Activated CD4-positive, alpha-beta memory T cell treated with anti-CD3 and anti-CD28 coated beads for 36 hours (primary cell): ENCODE data around the gene MAD1L1. TPM values are rescaled to one million over a fixed set of nuclear protein-coding genes. Genes with fewer than 3 reads are reported as not detected.

Source experiments
- CTCF ChIA-PET: fragments of 350-600 bp; sonication (Branson Sonifier 250); formaldehyde crosslinking; loops from one replicate; lab custom pipeline; 2021; ENCODE audit warnings: antibody characterized with exemption, inconsistent platforms; lab: Charles Lee
- POLR2A ChIA-PET: fragments of 350-600 bp; sonication (Branson Sonifier 250); formaldehyde crosslinking; loops from one replicate; lab custom pipeline; 2021; ENCODE audit warnings: antibody characterized with exemption; lab: Charles Lee
- DNase-seq: peaks from one replicate; pipeline ENCODE4 v3.0.0-alpha.2; 2020
- H3K27ac Mint-ChIP-seq: one replicate; pipeline ENCODE4 v1.8.0; 2021; ENCODE audit warnings: mixed read lengths
- H3K27me3 Mint-ChIP-seq: one replicate; pipeline ENCODE4 v1.8.0; 2021; ENCODE audit warnings: mixed read lengths
- H3K36me3 Mint-ChIP-seq: one replicate; pipeline ENCODE4 v1.8.0; 2021; ENCODE audit warnings: mixed read lengths
- H3K4me1 Mint-ChIP-seq: one replicate; pipeline ENCODE4 v1.8.0; 2021; ENCODE audit warnings: low read depth, mixed read lengths
- H3K4me3 Mint-ChIP-seq: one replicate; pipeline ENCODE4 v1.8.0; 2021; ENCODE audit warnings: mild to moderate bottlenecking, mixed read lengths
- H3K9me3 Mint-ChIP-seq: one replicate; pipeline ENCODE4 v1.8.0; 2021; ENCODE audit warnings: mixed read lengths
- intact Hi-C: fragments of 100-400 bp; cut with micrococcal nuclease; formaldehyde crosslinking; loops from one replicate; pipeline ENCODE4 v1.15.1; 2023
- total RNA-seq, 2 experiments: library from RNA; stranded (reverse); gene quantifications; one replicate each; pipeline ENCODE4 v1.2.3, GENCODE V29; 2021

The MAD1L1 gene
- total RNA-seq, 2 experiments from 2014 or later = 44.4 to 47.8 TPM

DNA sequence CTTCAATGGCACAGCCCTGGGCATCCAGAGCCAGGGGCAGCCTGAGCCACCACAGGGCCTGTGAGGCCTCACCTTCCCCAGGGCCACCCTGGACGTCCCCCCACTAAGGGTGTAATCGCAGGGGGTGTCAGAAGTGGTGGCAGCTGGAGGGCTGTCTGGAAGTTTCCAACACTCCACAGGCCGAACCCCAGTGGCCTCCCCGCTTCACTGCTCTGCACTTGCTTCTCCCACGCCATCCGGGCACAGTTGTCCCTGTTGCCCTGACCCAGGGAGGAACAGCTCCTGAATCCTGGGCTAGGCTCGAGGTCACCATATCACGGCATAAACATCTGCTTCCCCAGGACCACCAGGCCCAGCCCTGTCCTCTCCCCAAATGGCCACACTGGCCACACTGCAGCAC, 276.6 kb downstream of the MAD1L1 start:
- Mint-ChIP-seq H3K36me3 (peaks cover 26% of the 10 kb centered on the region), H3K9me3 (peaks cover 24% of the 10 kb centered on the region), H3K4me1 (peaks cover 10% of the 10 kb centered on the region), H3K27ac (no peak overlapping the region), H3K4me3 (no peak overlapping the region), H3K27me3 (no peaks in the 10 kb centered on the region)
- intact Hi-C loops = no loop called here
- CTCF ChIA-PET = no interaction called here
- no peak for DNase-seq
- POLR2A ChIA-PET = no interaction called here

DNA sequence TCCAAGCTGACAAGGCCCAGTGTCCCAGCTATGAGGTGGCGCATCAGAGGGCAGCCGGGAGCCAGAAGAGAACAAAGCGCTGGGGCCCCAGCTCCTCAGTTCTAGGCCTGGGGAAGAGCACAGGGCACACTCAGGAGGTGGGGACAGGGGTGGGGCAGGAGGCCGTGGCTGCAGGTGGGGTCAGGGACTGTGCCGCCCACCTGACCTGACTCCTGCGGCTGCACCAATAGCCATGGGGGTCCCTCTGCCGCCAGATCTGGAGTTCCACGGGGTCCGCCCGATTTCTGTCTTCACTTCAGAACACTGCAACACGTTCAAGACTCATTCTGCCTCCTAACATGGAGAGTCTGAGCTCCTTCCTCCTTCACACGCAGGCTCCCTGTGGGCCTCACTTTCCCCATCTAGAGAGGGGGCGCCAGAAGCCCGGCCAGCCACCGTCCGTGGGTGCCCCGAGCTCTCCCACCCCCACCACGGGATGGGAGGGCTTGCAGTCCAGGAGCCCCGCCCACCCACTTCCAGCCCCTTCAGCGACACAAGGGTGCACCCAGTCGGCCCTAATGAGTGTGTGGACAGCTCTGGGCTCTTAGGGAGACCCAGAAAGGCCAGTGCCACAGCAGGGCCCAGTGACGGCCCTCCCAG, 278.3 kb downstream of the MAD1L1 start:
- peaks cover 13% of the 10 kb centered on the region for H3K4me1 Mint-ChIP-seq
- H3K4me3 Mint-ChIP-seq = no peak overlapping the region
- H3K36me3 Mint-ChIP-seq = peaks cover 19% of the 10 kb centered on the region
- no peak overlapping the region for H3K27ac Mint-ChIP-seq
- POLR2A ChIA-PET = no interaction called here
- H3K27me3 Mint-ChIP-seq = no peaks in the 10 kb centered on the region
- CTCF ChIA-PET = interaction anchor here (0.5 kb wide), 1 partner anchor 400 kb away, joined by 3 read pairs; the partner anchor contains the start of gene EIF3B
- intact Hi-C loops = no loop called here
- H3K9me3 Mint-ChIP-seq = peaks cover 10% of the 10 kb centered on the region
- no peak for DNase-seq

DNA sequence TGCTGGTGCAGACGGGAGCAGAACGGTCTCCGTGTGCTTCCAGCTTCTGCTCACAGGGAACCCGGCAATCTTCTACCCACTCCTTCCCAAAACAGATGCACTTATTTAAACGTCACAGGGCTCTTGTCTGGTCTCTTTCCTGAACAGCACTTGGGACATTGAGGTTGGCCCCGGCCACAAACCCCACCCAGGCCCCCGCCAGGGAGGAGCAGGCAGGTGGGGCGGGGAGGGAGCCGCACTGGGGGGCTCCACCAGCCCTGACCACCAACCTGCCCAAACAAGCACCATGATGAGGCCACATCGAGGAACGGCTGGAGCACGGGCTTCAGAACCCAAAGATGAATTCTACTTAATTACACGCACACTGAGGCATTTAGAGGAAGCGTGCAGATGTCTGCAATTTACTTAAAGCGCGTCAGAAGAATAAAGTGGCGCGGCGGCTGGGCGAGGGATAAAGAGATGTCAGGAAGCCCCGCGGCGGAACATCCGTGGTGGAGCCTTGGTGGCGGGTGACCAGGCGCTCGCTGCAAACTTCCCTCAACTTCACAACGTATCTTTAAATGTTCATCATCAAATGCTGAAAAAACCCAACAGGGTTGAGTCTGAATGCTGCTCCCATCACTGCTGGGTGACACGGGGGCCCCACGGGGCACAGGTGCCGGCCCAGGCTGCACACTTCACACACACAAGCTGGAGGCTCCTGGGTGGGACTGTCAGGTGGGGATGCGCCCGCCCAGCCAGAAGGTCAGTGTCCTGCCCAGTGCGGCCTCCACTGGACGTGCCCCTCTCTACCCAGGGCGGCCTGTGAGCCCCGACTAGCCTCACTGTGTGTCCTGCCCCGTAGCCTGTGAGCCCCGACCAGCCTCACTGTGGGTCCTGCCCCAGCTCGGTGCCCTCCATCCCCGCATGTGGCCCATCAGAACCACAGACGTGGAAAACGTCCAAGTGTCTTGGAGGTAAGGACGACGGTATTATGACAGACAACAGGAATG, 279.2 kb downstream of the MAD1L1 start:
- Mint-ChIP-seq H3K4me3 (no peak overlapping the region), H3K9me3 (peaks cover 5% of the 10 kb centered on the region), H3K36me3 (peaks cover 16% of the 10 kb centered on the region), H3K27me3 (no peaks in the 10 kb centered on the region), H3K27ac (no peak overlapping the region), H3K4me1 (peaks cover 13% of the 10 kb centered on the region)
- intact Hi-C loops = no loop called here
- DNase-seq = no peak
- CTCF ChIA-PET = no interaction called here
- POLR2A ChIA-PET = no interaction called here

DNA sequence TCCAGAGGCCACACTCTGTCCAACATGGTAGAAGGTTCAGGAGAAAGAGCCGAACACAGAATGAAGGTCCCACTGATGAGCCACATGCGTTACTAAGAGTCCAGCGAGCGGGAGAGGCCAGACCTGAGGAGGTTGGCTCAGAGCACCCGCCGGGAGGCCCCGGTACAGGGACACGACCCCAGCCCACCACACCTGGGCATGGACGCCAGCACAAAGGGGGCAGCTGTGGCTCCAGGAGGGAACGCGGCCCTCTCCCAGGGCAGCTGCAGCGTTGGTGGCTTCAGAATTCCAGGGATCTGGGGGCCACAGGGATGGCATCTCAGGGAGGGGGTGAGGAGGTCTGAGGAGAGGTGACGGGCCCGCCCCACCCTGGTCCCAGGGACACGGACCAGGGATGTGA, 280.0 kb downstream of the MAD1L1 start:
- H3K36me3 Mint-ChIP-seq = peaks cover 11% of the 10 kb centered on the region
- intact Hi-C loops = no loop called here
- no peaks in the 10 kb centered on the region for H3K9me3 Mint-ChIP-seq
- no peaks in the 10 kb centered on the region for H3K27me3 Mint-ChIP-seq
- H3K4me3 Mint-ChIP-seq = no peak overlapping the region
- POLR2A ChIA-PET = no interaction called here
- H3K4me1 Mint-ChIP-seq = peaks cover 13% of the 10 kb centered on the region
- H3K27ac Mint-ChIP-seq = no peak overlapping the region
- DNase-seq = no peak
- CTCF ChIA-PET = no interaction called here

DNA sequence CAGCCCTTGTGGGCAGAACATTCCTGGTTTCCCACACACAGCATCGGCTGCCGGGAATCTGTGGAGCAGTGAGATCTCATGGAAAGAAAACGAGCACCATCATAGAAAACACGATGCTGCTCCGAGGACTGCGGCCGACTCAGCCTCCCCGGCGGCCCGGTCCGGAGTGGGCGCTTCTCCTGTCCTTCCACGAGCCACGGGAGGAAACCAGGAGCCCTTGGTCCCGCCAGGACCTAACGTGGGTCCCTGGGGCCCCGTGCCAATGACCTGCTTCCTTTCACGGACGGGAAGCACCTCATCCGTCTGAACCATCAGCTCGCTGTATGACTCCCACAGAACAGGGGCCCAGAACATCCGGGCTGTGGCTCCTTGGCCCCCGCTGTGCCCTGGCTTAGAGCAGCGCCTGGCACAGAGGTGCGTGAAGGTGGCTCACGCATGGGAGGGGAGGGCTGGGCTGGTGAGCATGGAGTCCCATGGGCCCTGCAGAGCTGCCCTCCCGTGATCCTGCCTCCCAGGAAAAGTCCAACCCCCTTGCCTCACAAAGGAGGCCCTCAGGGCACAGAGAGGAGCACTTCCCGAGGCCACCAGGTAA, 280.5 kb downstream of the MAD1L1 start:
- H3K36me3 Mint-ChIP-seq = peaks cover 8% of the 10 kb centered on the region
- H3K9me3 Mint-ChIP-seq = no peaks in the 10 kb centered on the region
- H3K27me3 Mint-ChIP-seq = no peaks in the 10 kb centered on the region
- no peak for DNase-seq
- POLR2A ChIA-PET = no interaction called here
- no peak overlapping the region for H3K4me3 Mint-ChIP-seq
- intact Hi-C loops = no loop called here
- CTCF ChIA-PET = no interaction called here
- H3K27ac Mint-ChIP-seq = no peak overlapping the region
- H3K4me1 Mint-ChIP-seq = peaks cover 13% of the 10 kb centered on the region

DNA sequence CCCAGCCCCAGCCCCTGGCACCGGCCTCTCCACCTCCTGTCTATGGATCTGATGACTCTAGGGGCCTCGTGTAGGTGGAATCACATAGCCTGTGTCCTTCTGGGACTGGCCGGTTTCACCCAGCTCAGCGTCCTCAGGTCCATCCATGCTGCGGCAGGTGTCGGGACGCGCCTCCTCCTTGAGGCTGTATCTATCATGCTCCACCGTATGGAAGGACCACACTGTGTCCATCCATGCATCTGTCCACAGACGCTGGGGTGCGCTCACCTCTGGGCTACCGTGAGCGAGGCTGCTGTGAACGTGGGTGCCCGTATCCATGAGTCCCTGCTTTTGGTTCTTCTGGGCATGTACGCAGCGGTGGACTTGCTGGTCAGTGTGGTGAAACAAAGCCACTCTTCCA, 281.1 kb downstream of the MAD1L1 start:
- Mint-ChIP-seq H3K4me3 (no peak overlapping the region), H3K27ac (no peak overlapping the region), H3K4me1 (peaks cover 13% of the 10 kb centered on the region), H3K36me3 (peaks cover 2% of the 10 kb centered on the region), H3K27me3 (no peaks in the 10 kb centered on the region), H3K9me3 (no peaks in the 10 kb centered on the region)
- intact Hi-C loops = no loop called here
- ChIA-PET POLR2A (no interaction called here), CTCF (interaction anchor here (1.0 kb wide), 1 partner anchor 30 kb away, joined by 3 read pairs; no protein-coding TSS in a partner anchor)
- DNase-seq = no peak

DNA sequence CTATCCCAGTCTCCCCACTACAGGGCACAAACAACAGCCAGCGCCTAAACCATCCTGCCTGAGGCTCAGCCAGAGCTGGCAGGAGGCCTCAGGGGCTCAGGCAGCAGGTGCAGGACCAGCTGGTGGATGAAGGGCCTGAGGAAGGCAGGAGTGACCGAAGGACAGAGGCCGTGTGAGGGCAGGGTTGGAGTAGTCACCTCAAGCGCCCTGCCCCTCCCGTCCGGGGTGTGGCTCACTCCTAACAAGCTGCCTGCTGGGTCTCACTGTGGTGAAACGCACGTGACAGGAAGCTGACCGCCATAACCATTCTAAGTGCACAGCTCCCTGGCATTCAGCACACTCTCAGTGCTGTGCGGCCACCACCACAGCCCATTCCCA, 281.6 kb downstream of the MAD1L1 start:
- Mint-ChIP-seq H3K27me3 (no peaks in the 10 kb centered on the region), H3K4me1 (peaks cover 13% of the 10 kb centered on the region), H3K9me3 (no peaks in the 10 kb centered on the region), H3K36me3 (peaks cover 2% of the 10 kb centered on the region), H3K4me3 (no peak overlapping the region), H3K27ac (no peak overlapping the region)
- intact Hi-C loops = no loop called here
- POLR2A ChIA-PET = no interaction called here
- CTCF ChIA-PET = interaction anchor here (1.0 kb wide), 1 partner anchor 29 kb away, joined by 3 read pairs; no protein-coding TSS in a partner anchor
- peak; percentile 53 for DNase-seq

DNA sequence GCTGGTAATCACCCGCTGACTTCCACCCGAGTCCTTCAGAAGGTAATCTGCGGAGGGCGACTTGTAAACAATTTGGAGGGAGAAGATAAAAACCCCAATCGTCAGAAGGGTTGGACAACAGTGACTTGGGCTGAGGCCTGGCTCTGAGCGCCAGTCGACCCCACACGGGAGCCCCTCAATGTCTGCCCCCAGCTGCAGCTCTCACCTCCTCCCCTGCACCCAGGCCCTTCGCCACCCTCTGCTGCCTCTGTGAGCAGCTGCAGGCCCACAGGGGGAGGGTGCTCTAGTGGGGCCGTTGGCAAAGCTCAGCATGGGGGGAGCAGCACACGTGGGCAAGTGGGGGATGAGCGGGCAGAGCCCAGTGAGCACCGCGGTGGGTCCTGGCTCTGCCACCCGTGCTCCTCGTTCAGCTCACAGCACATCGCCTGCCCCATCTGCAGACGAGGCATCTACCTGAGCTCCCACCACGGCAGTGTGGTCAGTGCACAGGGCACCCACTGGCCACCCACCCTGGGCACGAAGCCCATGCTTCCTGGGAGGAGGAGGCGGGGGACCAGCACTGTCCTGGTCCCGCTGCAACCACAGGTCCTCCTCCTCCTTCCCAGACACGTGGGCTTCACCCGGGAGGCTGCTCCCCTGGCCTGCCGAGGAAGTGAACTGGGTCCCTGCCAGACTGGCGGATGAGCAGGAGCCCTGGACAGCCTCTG, 282.1 kb downstream of the MAD1L1 start:
- Mint-ChIP-seq H3K4me1 (peaks cover 13% of the 10 kb centered on the region), H3K36me3 (peaks cover under 1% of the 10 kb centered on the region), H3K27ac (no peak overlapping the region), H3K27me3 (no peaks in the 10 kb centered on the region), H3K9me3 (no peaks in the 10 kb centered on the region), H3K4me3 (no peak overlapping the region)
- DNase-seq = no peak
- ChIA-PET CTCF (interaction anchor here (1.0 kb wide), 1 partner anchor 29 kb away, joined by 3 read pairs; no protein-coding TSS in a partner anchor), POLR2A (no interaction called here)
- intact Hi-C loops = no loop called here

DNA sequence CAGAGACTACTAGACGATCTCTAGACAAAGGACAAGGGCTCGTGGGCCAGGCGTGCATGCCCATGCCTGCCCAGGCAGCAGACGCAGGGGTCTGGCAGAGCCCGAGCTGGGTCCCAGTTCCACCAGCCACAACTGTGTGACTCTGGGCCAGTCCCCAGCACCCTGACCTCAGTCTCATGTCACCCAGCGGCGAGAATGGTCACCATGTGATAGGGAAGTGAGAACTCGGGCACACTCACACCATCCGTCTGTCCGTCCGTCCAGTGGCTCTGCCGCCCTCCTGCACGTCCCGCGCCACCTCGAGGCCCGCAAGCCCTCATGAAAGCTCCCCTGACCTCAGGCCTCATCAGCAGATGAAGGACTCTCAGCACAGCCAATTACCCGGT, 282.7 kb downstream of the MAD1L1 start:
- ChIA-PET POLR2A (no interaction called here), CTCF (no interaction called here)
- Mint-ChIP-seq H3K27me3 (no peaks in the 10 kb centered on the region), H3K4me3 (no peak overlapping the region), H3K27ac (no peak overlapping the region), H3K4me1 (peaks cover 13% of the 10 kb centered on the region), H3K9me3 (no peaks in the 10 kb centered on the region), H3K36me3 (no peaks in the 10 kb centered on the region)
- intact Hi-C loops = no loop called here
- DNase-seq = no peak

DNA sequence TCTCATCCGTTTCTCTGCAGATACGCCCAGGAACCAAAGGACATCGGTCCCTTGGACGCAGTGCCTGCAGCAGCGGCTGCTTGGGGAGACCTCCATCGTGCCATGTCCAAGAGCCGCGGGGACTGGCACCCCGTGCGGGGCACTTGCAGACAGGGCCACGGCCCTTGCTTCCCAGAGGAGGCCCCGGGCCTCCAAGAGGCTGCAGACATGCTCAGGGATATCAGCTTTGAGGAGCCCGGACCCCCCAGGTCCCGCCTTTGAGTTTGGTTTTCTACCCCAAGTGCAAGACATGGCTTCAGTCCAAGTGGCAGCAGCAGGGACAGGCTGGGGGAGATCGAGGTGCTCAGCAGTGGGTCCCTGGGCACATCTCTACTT, 283.1 kb downstream of the MAD1L1 start:
- H3K27ac Mint-ChIP-seq = no peak overlapping the region
- no peaks in the 10 kb centered on the region for H3K27me3 Mint-ChIP-seq
- H3K4me1 Mint-ChIP-seq = peaks cover 13% of the 10 kb centered on the region
- H3K9me3 Mint-ChIP-seq = no peaks in the 10 kb centered on the region
- no peak for DNase-seq
- no peaks in the 10 kb centered on the region for H3K36me3 Mint-ChIP-seq
- no peak overlapping the region for H3K4me3 Mint-ChIP-seq
- CTCF ChIA-PET = no interaction called here
- intact Hi-C loops = no loop called here
- POLR2A ChIA-PET = no interaction called here

DNA sequence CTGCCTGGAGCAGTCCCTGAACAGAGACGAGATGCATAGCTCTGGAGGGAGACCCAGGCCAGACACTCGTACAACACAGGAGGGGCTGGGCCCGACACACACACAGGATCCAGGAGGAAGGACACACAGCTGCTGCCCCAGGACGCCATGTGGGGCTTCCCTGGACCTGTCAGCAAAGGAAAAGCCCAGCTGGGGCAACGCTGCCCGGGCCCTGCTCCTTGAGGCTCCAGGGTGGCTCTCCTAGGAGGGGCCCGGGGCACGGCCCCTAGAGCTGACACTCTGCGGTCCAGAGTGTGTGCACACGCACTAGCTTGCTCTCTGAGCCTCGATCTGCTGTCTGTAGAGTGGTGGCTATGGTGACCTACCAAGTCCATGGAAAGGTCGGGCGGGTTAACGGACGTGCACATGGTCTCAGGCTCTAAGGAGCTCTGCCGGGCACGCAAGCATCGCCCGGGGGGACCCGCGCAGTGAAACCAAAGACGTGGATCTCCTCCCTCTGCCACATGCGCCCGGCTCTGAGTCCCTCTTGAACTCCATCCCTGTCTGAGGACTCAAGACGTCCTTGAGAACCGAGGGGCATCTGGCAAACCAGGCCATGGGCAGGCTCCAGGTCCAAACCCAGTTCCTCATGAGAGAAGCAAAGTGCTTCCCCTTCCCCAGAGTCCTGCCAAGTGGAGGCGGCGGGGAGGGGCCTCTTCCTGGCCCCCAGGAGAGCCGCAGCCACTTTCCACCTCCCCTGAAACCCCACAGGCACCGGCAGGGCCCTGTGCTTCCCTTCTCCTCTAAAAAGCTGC, 283.7 kb downstream of the MAD1L1 start:
- no peak for DNase-seq
- Mint-ChIP-seq H3K27ac (no peak overlapping the region), H3K27me3 (no peaks in the 10 kb centered on the region), H3K4me1 (peaks cover 16% of the 10 kb centered on the region), H3K4me3 (no peak overlapping the region), H3K36me3 (no peaks in the 10 kb centered on the region), H3K9me3 (no peaks in the 10 kb centered on the region)
- ChIA-PET CTCF (no interaction called here), POLR2A (no interaction called here)
- intact Hi-C loops = no loop called here
